Neural progenitor cell (in vitro differentiated cells): Measurements from ENCODE around the gene NTRK3.

ENCODE experiments used
- CTCF ChIP-seq: fragments of 200-600 bp; sonication (generic); IDR thresholded peaks from 2 replicates; pipeline ENCODE4 v1.5.1; 2017; ENCODE audit warnings: antibody characterized with exemption, mild to moderate bottlenecking
- EZH2 ChIP-seq: fragments of 200-600 bp; sonication (generic); IDR thresholded peaks from 2 replicates; pipeline ENCODE4 v1.6.1; 2017; ENCODE audit warnings: antibody characterized with exemption, mild to moderate bottlenecking, moderate library complexity
- EZH2phosphoT487 ChIP-seq: fragments of 200-600 bp; sonication (generic); IDR thresholded peaks from 2 replicates; pipeline ENCODE4 v1.6.1; 2017; ENCODE audit warnings: antibody characterized with exemption

GRCh38 chr15:88161636-88162035 lies 94.9 kb downstream of the NTRK3 start:
- TF ChIP-seq CTCF, result no peak
- TF ChIP-seq EZH2, result no peak
- TF ChIP-seq EZH2phosphoT487, result no peak
